Measurements from ENCODE around the gene FGD5. TPM values are rescaled to one million over a fixed set of nuclear protein-coding genes. Genes with fewer than 3 reads are reported as not detected.

Gene FGD5
- total RNA-seq, 1 experiment from 2014 or later, result not detected

DNA sequence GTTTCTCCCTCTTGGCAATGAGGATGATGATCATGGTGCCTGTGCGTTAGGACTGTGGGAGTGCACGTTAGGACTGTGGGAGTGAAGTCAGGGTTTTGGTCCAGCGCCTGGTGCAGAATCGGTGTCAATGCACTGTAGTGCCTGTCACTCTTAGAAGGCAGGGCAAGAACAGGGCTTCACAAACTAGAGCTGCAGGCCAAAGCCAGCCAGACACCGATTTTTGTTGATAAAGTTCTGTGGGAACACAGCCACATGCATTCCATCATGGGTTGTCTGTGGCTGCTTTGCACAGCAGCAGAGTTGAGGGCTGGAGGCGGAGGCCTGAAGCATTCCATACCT lies 96.0 kb downstream of the FGD5 start:
- Histone ChIP-seq H3K27me3 (0 out of 2 replicates have a peak, but pooled peaks cover 2% of the 10 kb centered on the region), H3K4me3 (no peak overlapping the region), H3K4me1 (no peaks in the 10 kb centered on the region), H3K9me3 (replicated peaks) (no peaks in the 10 kb centered on the region), H3K36me3 (no peaks in the 10 kb centered on the region), H3K27ac (no peak overlapping the region)
- DNase-seq, result no peak

DNA sequence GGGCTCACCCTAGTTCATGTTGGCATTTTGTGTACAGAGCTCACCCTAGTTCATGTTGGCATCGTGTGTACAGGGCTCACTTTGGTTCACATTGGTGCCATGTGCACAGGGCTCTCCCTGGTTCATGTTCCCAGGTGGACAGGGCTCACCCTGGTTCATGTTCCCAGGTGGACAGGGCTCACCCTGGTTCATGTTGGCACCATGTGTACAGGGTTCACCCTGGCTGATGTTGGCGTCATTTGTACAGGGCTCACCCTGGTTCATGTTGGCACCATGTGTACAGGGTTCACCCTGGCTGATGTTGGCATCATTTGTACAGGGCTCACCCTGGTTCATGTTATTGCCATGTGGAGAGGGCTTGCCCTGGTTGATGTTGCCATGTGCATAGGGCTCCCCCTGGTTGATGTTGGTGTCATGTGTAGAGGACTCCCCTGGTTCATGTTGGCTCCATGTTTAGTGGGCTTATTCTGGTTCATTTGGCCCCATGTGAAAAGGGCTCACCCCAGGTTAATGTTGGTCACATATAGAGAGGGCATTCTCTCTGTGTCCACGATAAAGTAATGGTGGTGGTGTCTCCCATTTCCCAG lies 97.0 kb downstream of the FGD5 start:
- H3K4me3 ChIP-seq, result no peak overlapping the region
- H3K9me3 ChIP-seq (replicated peaks), result no peaks in the 10 kb centered on the region
- no peak for DNase-seq
- H3K4me1 ChIP-seq, result no peaks in the 10 kb centered on the region
- no peaks in the 10 kb centered on the region for H3K36me3 ChIP-seq
- 0 out of 2 replicates have a peak, but pooled peaks cover 2% of the 10 kb centered on the region for H3K27me3 ChIP-seq
- no peak overlapping the region for H3K27ac ChIP-seq

DNA sequence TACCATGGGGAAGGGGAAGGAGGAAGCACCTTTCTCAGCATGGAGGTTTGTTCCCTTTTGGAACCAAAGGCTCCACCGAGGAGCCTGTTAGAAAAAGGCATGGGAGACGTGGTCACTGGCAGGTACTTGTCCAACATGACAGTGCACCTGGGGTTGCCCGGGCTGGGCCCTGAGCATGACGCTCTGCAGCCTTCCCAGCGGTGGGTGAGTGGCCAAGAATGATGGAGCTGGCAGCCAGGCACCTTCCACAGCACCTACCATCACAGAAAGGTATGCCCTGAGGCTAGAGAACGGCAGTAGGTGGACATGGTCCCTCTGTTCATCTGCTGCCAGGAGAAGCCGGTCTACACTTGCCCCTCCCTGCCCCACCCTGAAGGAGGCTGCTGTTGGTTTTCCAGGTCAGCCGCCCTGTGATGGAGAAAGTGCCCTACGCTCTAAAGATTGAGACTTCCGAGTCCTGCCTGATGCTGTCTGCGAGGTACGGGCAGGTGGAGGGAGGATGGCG lies 99.6 kb downstream of the FGD5 start:
- 0 out of 2 replicates have a peak, but pooled peaks cover 2% of the 10 kb centered on the region for H3K27me3 ChIP-seq
- H3K9me3 ChIP-seq (replicated peaks), result no peaks in the 10 kb centered on the region
- H3K4me3 ChIP-seq, result no peak overlapping the region
- H3K36me3 ChIP-seq, result no peaks in the 10 kb centered on the region
- H3K27ac ChIP-seq, result no peak overlapping the region
- no peaks in the 10 kb centered on the region for H3K4me1 ChIP-seq
- no peak for DNase-seq

- no peaks in the 10 kb centered on the region for H3K9me3 ChIP-seq (replicated peaks)
- H3K4me1 ChIP-seq, result no peaks in the 10 kb centered on the region
- peaks cover 7% of the 10 kb centered on the region; the same call in 1 of the 2 replicates for H3K27me3 ChIP-seq
- no peaks in the 10 kb centered on the region for H3K36me3 ChIP-seq
- DNase-seq, result no peak
- no peak overlapping the region for H3K27ac ChIP-seq
- H3K4me3 ChIP-seq, result no peak overlapping the region
These were observed 101.8 kb downstream of the FGD5 start for GRCh38 chr3:14920536-14920935.

DNA sequence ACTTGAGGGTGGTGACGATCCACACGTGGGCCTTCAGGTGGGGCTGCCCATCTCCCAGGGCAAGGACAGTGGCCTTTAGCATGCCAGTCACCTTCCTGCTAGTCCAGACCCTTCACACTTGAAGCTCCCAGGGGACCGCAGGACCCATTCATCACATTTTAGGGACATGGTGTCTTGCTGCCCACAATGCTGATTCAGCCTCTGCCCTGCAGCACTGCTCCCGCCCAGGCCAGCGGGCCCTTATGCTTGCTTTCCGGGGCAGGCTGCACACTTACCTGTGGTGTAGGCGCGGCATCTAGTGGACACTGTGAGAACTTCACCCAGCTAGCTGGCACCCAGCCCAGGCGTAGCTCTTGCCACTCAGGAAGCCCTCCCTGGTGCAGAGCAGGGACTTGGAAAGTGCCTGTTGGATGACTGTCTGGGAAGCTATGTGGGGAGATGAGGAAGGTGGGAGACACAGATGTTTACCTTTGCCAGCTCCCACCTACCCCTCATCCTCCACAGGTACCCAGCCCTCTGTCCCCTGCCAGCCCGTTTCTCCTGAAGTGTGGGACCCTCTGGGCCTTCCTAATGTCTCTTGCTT lies 102.4 kb downstream of the FGD5 start:
- no peaks in the 10 kb centered on the region for H3K36me3 ChIP-seq
- H3K4me1 ChIP-seq, result no peaks in the 10 kb centered on the region
- H3K27me3 ChIP-seq, result peaks cover 7% of the 10 kb centered on the region; the same call in 1 of the 2 replicates
- no peaks in the 10 kb centered on the region for H3K9me3 ChIP-seq (replicated peaks)
- H3K27ac ChIP-seq, result no peak overlapping the region
- H3K4me3 ChIP-seq, result no peak overlapping the region
- peak; percentile 69 to 83 for DNase-seq

DNA sequence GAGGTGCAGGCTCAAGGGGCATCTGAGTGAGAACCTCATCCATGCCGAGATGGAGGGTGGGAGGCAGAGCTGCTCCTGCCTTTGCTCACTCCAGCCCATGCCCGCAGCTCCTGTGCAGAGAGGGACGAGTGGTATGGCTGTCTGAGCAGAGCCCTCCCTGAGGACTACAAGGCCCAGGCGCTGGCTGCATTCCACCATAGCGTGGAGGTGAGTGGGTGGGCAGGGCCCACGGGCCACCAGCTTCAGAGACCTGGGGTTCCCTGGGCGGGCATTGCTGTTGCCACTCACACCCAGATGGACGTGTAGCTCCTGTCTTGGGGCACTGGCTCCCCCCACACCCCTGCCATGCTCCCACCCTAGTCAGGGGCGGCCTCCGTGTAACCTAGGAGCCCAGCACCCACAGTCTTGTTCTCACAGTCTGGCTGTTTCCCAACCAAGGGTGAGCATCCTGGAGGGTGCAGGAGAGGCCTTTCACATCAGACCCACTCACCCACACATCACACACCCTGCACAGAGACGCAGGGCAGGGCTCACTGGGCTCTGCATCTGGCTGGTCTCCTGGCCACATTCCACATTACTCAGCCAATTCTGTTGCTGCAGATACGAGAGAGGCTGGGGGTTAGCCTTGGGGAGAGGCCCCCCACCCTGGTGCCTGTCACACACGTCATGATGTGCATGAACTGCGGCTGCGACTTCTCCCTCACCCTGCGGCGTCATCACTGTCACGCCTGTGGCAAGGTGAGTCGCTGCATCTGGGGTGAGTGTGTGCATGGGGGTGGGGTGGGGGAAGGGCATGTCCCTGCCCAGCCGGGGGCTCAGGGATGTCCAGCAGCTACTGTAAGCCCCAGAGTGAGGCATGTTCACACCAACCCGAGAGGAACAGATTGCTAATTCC lies 103.3 kb downstream of the FGD5 start:
- no peak for DNase-seq
- H3K9me3 ChIP-seq (replicated peaks), result no peaks in the 10 kb centered on the region

DNA sequence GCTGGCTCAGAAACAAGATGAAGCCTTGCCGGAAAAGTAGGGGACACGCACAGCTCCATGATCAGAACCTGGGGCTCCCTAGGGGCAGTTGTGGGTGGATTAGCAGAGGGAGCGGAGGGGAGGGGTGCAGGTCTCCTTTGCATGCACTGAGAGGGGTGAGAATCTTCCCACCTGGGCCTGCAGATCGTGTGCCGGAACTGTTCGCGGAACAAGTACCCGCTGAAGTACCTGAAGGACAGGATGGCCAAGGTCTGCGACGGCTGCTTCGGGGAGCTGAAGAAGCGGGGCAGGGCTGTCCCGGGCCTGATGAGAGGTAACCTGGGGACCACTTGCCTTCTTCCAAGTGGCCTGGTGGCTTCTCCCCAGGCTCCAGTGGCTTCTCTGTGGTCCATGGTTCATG lies 104.1 kb downstream of the FGD5 start:
- no peaks in the 10 kb centered on the region for H3K4me1 ChIP-seq
- no peaks in the 10 kb centered on the region for H3K9me3 ChIP-seq (replicated peaks)
- DNase-seq, result no peak
- H3K36me3 ChIP-seq, result no peaks in the 10 kb centered on the region
- H3K4me3 ChIP-seq, result no peak overlapping the region
- no peak overlapping the region for H3K27ac ChIP-seq
- peaks cover 7% of the 10 kb centered on the region; the same call in 1 of the 2 replicates for H3K27me3 ChIP-seq

More for the DNA sequence above, 103.3 kb downstream of the FGD5 start:
- no peaks in the 10 kb centered on the region for H3K4me1 ChIP-seq
- H3K4me3 ChIP-seq, result no peak overlapping the region
- H3K27me3 ChIP-seq, result peaks cover 7% of the 10 kb centered on the region; the same call in 1 of the 2 replicates
- H3K36me3 ChIP-seq, result no peaks in the 10 kb centered on the region
- H3K27ac ChIP-seq, result no peak overlapping the region

- no peak for DNase-seq
- Histone ChIP-seq H3K4me3 (no peak overlapping the region), H3K9me3 (replicated peaks) (no peaks in the 10 kb centered on the region), H3K27ac (no peak overlapping the region), H3K36me3 (no peaks in the 10 kb centered on the region), H3K27me3 (peaks cover 5% of the 10 kb centered on the region; the same call in 1 of the 2 replicates), H3K4me1 (no peaks in the 10 kb centered on the region)
These were observed 104.7 kb downstream of the FGD5 start for GRCh38 chr3:14923476-14923875.

GRCh38 chr3:14925729-14926591 lies 107.2 kb downstream of the FGD5 start:
- peaks cover 6% of the 10 kb centered on the region; the same call in 1 of the 2 replicates for H3K27me3 ChIP-seq
- no peaks in the 10 kb centered on the region for H3K36me3 ChIP-seq
- no peak overlapping the region for H3K27ac ChIP-seq
- no peaks in the 10 kb centered on the region for H3K9me3 ChIP-seq (replicated peaks)
- H3K4me1 ChIP-seq, result no peaks in the 10 kb centered on the region
- no peak overlapping the region for H3K4me3 ChIP-seq
- peak; percentile 18 to 76 for DNase-seq

DNA sequence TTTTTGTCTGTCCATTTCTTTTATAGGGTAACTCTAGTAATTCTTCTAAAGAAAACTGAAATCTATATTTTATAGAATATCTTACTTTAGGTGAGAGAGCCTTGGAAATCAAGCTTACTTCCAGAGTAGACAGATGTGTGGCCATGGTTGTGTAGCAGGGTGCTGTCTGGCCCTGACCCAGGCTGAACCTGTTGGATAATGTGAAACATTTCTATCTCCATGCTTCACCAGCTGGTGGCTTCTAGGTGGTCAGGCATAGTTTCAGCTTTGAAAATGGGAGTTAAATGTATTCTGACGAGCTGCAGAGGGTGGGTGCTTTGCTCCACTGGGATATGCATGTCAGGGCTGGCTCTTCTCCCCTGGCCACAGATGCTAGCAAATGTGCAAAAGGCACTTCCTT lies 107.8 kb downstream of the FGD5 start:
- no peaks in the 10 kb centered on the region for H3K4me1 ChIP-seq
- peaks cover 10% of the 10 kb centered on the region; the same call in 1 of the 2 replicates for H3K27me3 ChIP-seq
- no peak overlapping the region for H3K4me3 ChIP-seq
- no peaks in the 10 kb centered on the region for H3K9me3 ChIP-seq (replicated peaks)
- no peak overlapping the region for H3K27ac ChIP-seq
- no peaks in the 10 kb centered on the region for H3K36me3 ChIP-seq
- no peak for DNase-seq

DNA sequence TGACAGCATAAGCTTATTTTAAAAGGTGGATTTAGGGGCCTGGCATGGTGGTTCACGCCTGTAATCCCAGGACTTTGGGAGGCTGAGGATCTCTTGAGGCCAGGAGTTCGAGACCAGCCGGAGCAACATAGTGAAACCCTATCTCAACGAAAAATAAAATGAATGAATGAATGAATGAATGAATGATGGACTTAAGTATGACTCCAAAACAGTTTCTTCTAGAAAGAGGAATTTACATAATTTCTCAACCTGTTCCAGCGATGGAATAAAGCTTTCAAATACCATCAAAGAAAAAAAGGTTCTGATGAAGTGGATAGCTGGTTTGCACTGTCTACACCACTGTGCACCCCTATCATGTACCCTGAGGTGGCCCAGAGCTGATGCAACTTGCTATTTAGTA lies 108.5 kb downstream of the FGD5 start:
- DNase-seq, result no peak
- Histone ChIP-seq H3K4me3 (no peak overlapping the region), H3K9me3 (replicated peaks) (no peaks in the 10 kb centered on the region)

GRCh38 chr3:14929310-14930074 lies 110.7 kb downstream of the FGD5 start:
- H3K27ac ChIP-seq, result no peak overlapping the region
- H3K4me1 ChIP-seq, result no peaks in the 10 kb centered on the region
- DNase-seq, result no peak
- no peaks in the 10 kb centered on the region for H3K9me3 ChIP-seq (replicated peaks)
- H3K4me3 ChIP-seq, result no peak overlapping the region
- peaks cover 5% of the 10 kb centered on the region; the same call in 1 of the 2 replicates for H3K27me3 ChIP-seq
- no peaks in the 10 kb centered on the region for H3K36me3 ChIP-seq

More for the DNA sequence above, 108.5 kb downstream of the FGD5 start:
- no peaks in the 10 kb centered on the region for H3K4me1 ChIP-seq
- H3K36me3 ChIP-seq, result no peaks in the 10 kb centered on the region
- no peak overlapping the region for H3K27ac ChIP-seq
- peaks cover 10% of the 10 kb centered on the region; the same call in 1 of the 2 replicates for H3K27me3 ChIP-seq

GRCh38 chr3:14933820-14934425 lies 115.2 kb downstream of the FGD5 start:
- DNase-seq, result no peak
- H3K4me1 ChIP-seq, result no peaks in the 10 kb centered on the region
- H3K9me3 ChIP-seq (replicated peaks), result no peaks in the 10 kb centered on the region
- H3K27ac ChIP-seq, result no peak overlapping the region
- no peaks in the 10 kb centered on the region for H3K36me3 ChIP-seq
- 0 out of 2 replicates have a peak, but pooled peaks cover 5% of the 10 kb centered on the region for H3K27me3 ChIP-seq
- H3K4me3 ChIP-seq, result no peak overlapping the region
